G401 (cell line): ENCODE measurements around the gene CNNM1. TPM values are rescaled to one million over a fixed set of nuclear protein-coding genes. Genes with fewer than 3 reads are reported as not detected.

Experiments used
- DNase-seq: peaks from one replicate; pipeline ENCODE4 v3.0.0-alpha.2; 2015; ENCODE audit warnings: low spot score
- in situ Hi-C: cut with HindIII; loops from 2 replicates; pipeline ENCODE4 v1.10.0; 2016; ENCODE audit warnings: low sequenced_read_pairs, mixed read lengths
- total RNA-seq: library from RNA; depleted of rRNA; stranded (reverse); fragments of >200 nt; shearing (Covaris generic); gene quantifications from 2 replicates; pipeline ENCODE4 v1.2.3, GENCODE V29; 2014; rRNA removed

Gene CNNM1
- total RNA-seq, 1 experiment from 2014 or later: 0.81 TPM

- in situ Hi-C loops: no loop called here
- DNase-seq: peak; percentile 94
These were observed 102.1 kb downstream of the CNNM1 start for GRCh38 chr10:99431190-99431760.

GRCh38 chr10:99432047-99432446 is 102.9 kb downstream of the CNNM1 start:
- no peak for DNase-seq
- in situ Hi-C loops: no loop called here

- DNase-seq: no peak
- in situ Hi-C loops: no loop called here
These were observed 103.7 kb downstream of the CNNM1 start for GRCh38 chr10:99432881-99433280.

GRCh38 chr10:99433378-99434020 is 104.3 kb downstream of the CNNM1 start:
- in situ Hi-C loops: no loop called here
- peak; percentile 73 for DNase-seq

GRCh38 chr10:99435986-99436638 is 107.0 kb downstream of the CNNM1 start:
- in situ Hi-C loops: no loop called here
- peak; percentile 86 for DNase-seq

- in situ Hi-C loops: no loop called here
- no peak for DNase-seq
These were observed 109.7 kb downstream of the CNNM1 start for GRCh38 chr10:99438890-99439289.

- DNase-seq: no peak
- in situ Hi-C loops: no loop called here
These were observed 113.2 kb downstream of the CNNM1 start for GRCh38 chr10:99442394-99442793.

GRCh38 chr10:99443500-99443899 is 114.3 kb downstream of the CNNM1 start:
- in situ Hi-C loops: no loop called here
- DNase-seq: no peak

Other genes with a start within 250 kb of the CNNM1 start
- gene HPSE2, start 93.5 kb upstream of the CNNM1 start, total RNA-seq: 0.12 and 0.61 TPM in 2 replicates
- 14.8 and 18.0 TPM in 2 replicates for gene GOT1, start 101.3 kb downstream of the CNNM1 start, total RNA-seq
- gene NKX2-3, start 203.6 kb downstream of the CNNM1 start, total RNA-seq: not detected in 2 replicates